H9 (cell line): ENCODE results near the gene GCK. TPM values are rescaled to one million over a fixed set of nuclear protein-coding genes. Genes with fewer than 3 reads are reported as not detected.

Source experiments
- DNase-seq: peaks from one replicate; pipeline ENCODE4 v3.0.0-alpha.2; 2017
- H2AFZ ChIP-seq: one replicate; pipeline ENCODE4 v1.6.1; 2013; ENCODE audit warnings: mild to moderate bottlenecking, low read length, control low read depth, moderate library complexity
- H2AK5ac ChIP-seq: 2 replicates; pipeline ENCODE4 v1.6.1; 2013; ENCODE audit warnings: low read length, control low read depth, mixed read lengths; ENCODE audit not compliant: insufficient read length
- H2BK120ac ChIP-seq: one replicate; pipeline ENCODE4 v1.6.1; 2013; ENCODE audit warnings: low read depth, mild to moderate bottlenecking, low read length, control low read depth, inconsistent platforms; ENCODE audit not compliant: poor library complexity, severe bottlenecking
- H2BK12ac ChIP-seq: 2 replicates; pipeline ENCODE4 v1.6.1; 2013; ENCODE audit warnings: low read length, control low read depth, mixed read lengths, low read depth; ENCODE audit not compliant: insufficient read length
- H2BK15ac ChIP-seq: 2 replicates; pipeline ENCODE4 v1.6.1; 2013; ENCODE audit warnings: low read depth, low read length, control low read depth
- H2BK20ac ChIP-seq: one replicate; pipeline ENCODE4 v1.6.1; 2013; ENCODE audit warnings: low read depth, mild to moderate bottlenecking, low read length, control low read depth, inconsistent platforms; ENCODE audit not compliant: poor library complexity, severe bottlenecking
- H2BK5ac ChIP-seq: 2 replicates; pipeline ENCODE4 v1.6.1; 2013; ENCODE audit warnings: low read length, control low read depth, mixed read lengths; ENCODE audit not compliant: insufficient read length
- H3K14ac ChIP-seq: 2 replicates; pipeline ENCODE4 v1.6.1; 2013; ENCODE audit warnings: low read length, control low read depth; ENCODE audit not compliant: insufficient read depth
- H3K18ac ChIP-seq: 2 replicates; pipeline ENCODE4 v1.6.1; 2013; ENCODE audit warnings: low read depth, mild to moderate bottlenecking, mixed read lengths, low read length, control low read depth; ENCODE audit not compliant: insufficient read length
- H3K23ac ChIP-seq: 2 replicates; pipeline ENCODE4 v1.6.1; 2013; ENCODE audit warnings: low read length, control low read depth, mixed read lengths, low read depth; ENCODE audit not compliant: insufficient read length
- H3K23me2 ChIP-seq: 2 replicates; pipeline ENCODE4 v1.6.1; 2013; ENCODE audit warnings: low read depth, mild to moderate bottlenecking, mixed read lengths, low read length, control low read depth; ENCODE audit not compliant: insufficient read length, poor library complexity, severe bottlenecking
- H3K27ac ChIP-seq: 2 replicates; pipeline ENCODE4 v1.5.1; 2013; ENCODE audit warnings: low read length, control low read depth, mixed read lengths, low read depth; ENCODE audit not compliant: insufficient read length
- H3K27me3 ChIP-seq: 2 replicates; pipeline ENCODE4 v1.6.1; 2013; ENCODE audit warnings: low read length, control low read depth, inconsistent platforms; ENCODE audit not compliant: insufficient read depth
- H3K4ac ChIP-seq: 2 replicates; pipeline ENCODE4 v1.6.1; 2013; ENCODE audit warnings: low read depth, mild to moderate bottlenecking, control low read depth, inconsistent platforms, low read length, moderate library complexity
- H3K4me1 ChIP-seq: 2 replicates; pipeline ENCODE4 v1.6.1; 2013; ENCODE audit warnings: low read length, control low read depth, inconsistent platforms; ENCODE audit not compliant: insufficient read depth
- H3K4me2 ChIP-seq: 2 replicates; pipeline ENCODE4 v1.6.1; 2013; ENCODE audit warnings: low read length, control low read depth, mixed read lengths; ENCODE audit not compliant: insufficient read length, insufficient read depth
- H3K56ac ChIP-seq: 2 replicates; pipeline ENCODE4 v1.6.1; 2013; ENCODE audit warnings: low read depth, mild to moderate bottlenecking, mixed read lengths, low read length, control low read depth; ENCODE audit not compliant: insufficient read length
- H3K79me1 ChIP-seq: 2 replicates; pipeline ENCODE4 v1.6.1; 2013; ENCODE audit warnings: low read depth, mild to moderate bottlenecking, moderate library complexity, low read length, control low read depth, inconsistent platforms; ENCODE audit not compliant: insufficient read depth, poor library complexity, severe bottlenecking
- H3K79me2 ChIP-seq: 2 replicates; pipeline ENCODE4 v1.6.1; 2013; ENCODE audit warnings: low read length, control low read depth, inconsistent platforms; ENCODE audit not compliant: insufficient read depth
- H3K9ac ChIP-seq: 2 replicates; pipeline ENCODE4 v1.6.1; 2013; ENCODE audit warnings: low read length, control low read depth, mixed read lengths; ENCODE audit not compliant: insufficient read length; ENCODE audit errors: extremely low read depth
- H3K9me3 ChIP-seq: one replicate; pipeline ENCODE4 v1.6.1; 2013; ENCODE audit warnings: low read depth, low read length, inconsistent platforms; ENCODE audit not compliant: control insufficient read depth
- H3T11ph ChIP-seq: one replicate; pipeline ENCODE4 v1.6.1; 2013; ENCODE audit warnings: mild to moderate bottlenecking, low read length, control low read depth, inconsistent platforms
- H4K20me1 ChIP-seq: one replicate; pipeline ENCODE4 v1.6.1; 2013; ENCODE audit not compliant: control insufficient read depth, insufficient read length, insufficient read depth
- H4K5ac ChIP-seq: 2 replicates; pipeline ENCODE4 v1.6.1; 2013; ENCODE audit warnings: low read depth, mild to moderate bottlenecking, mixed read lengths, low read length, control low read depth; ENCODE audit not compliant: insufficient read length
- H4K8ac ChIP-seq: replicated peaks from 2 replicates; pipeline ENCODE4 v1.6.1; 2013; ENCODE audit warnings: low read length, control low read depth, mixed read lengths, low read depth; ENCODE audit not compliant: insufficient read length
- H4K91ac ChIP-seq: 2 replicates; pipeline ENCODE4 v1.6.1; 2013; ENCODE audit warnings: low read depth, mild to moderate bottlenecking, moderate library complexity, mixed read lengths, low read length, control low read depth; ENCODE audit not compliant: insufficient read length
- H3K27ac Mint-ChIP-seq, 3 experiments: 2 replicates in 2 of 3; 3 replicates in 1 of 3; pipeline ENCODE4 v1.8.0; 2020 to 2021; ENCODE audit warnings: mixed read lengths in 3 of 3, mild to moderate bottlenecking in 1 of 3, moderate library complexity in 1 of 3
- H3K27me3 Mint-ChIP-seq: 2 replicates; pipeline ENCODE4 v1.8.0; 2021; ENCODE audit warnings: low read depth, mild to moderate bottlenecking, moderate library complexity, mixed read lengths
- H3K36me3 Mint-ChIP-seq, 3 experiments: 2 replicates in 2 of 3; 3 replicates in 1 of 3; pipeline ENCODE4 v1.8.0; 2020 to 2021; ENCODE audit warnings: low read depth in 3 of 3, mixed read lengths in 3 of 3; ENCODE audit not compliant: insufficient read depth in 1 of 3
- H3K4me1 Mint-ChIP-seq, 2 experiments: 2 replicates each; pipeline ENCODE4 v1.8.0; 2020; ENCODE audit warnings: mixed read lengths in 2 of 2
- H3K4me3 Mint-ChIP-seq, 2 experiments: 2 replicates in 1 of 2; 3 replicates in 1 of 2; pipeline ENCODE4 v1.8.0; 2020 to 2021; ENCODE audit warnings: mild to moderate bottlenecking in 2 of 2, mixed read lengths in 2 of 2, moderate library complexity in 1 of 2
- H3K9me3 Mint-ChIP-seq, 2 experiments: 2 replicates in 1 of 2; 3 replicates in 1 of 2; pipeline ENCODE4 v1.8.0; 2020; ENCODE audit warnings: mild to moderate bottlenecking in 2 of 2, mixed read lengths in 2 of 2, moderate library complexity in 1 of 2
- WGBS: extraction: QIAGEN DNeasy Blood & Tissue Kit; methylation state at CpG from one replicate; pipeline ENCODE4 v1.1.7; 2013; ENCODE audit warnings: missing lambda C conversion rate, low lambda C conversion rate, mixed read lengths; ENCODE audit not compliant: insufficient read length; ENCODE audit errors: extremely low coverage; 5-methylcytosine and 5-hydroxymethylcytosine counted together
- total RNA-seq: library from RNA; stranded (reverse); gene quantifications from 2 replicates; pipeline ENCODE4 v1.2.1, GENCODE V29; 2021
- TF ChIP-seq, protein P1 (sequence below): fragments of 200-600 bp; sonication (generic); conservative IDR thresholded peaks from 3 replicates; pipeline ENCODE4 v1.8.0; 2021; ENCODE audit warnings: antibody characterized with exemption, mild to moderate bottlenecking

GCK gene
- total RNA-seq, 1 experiment from 2014 or later: 0.98 TPM

DNA sequence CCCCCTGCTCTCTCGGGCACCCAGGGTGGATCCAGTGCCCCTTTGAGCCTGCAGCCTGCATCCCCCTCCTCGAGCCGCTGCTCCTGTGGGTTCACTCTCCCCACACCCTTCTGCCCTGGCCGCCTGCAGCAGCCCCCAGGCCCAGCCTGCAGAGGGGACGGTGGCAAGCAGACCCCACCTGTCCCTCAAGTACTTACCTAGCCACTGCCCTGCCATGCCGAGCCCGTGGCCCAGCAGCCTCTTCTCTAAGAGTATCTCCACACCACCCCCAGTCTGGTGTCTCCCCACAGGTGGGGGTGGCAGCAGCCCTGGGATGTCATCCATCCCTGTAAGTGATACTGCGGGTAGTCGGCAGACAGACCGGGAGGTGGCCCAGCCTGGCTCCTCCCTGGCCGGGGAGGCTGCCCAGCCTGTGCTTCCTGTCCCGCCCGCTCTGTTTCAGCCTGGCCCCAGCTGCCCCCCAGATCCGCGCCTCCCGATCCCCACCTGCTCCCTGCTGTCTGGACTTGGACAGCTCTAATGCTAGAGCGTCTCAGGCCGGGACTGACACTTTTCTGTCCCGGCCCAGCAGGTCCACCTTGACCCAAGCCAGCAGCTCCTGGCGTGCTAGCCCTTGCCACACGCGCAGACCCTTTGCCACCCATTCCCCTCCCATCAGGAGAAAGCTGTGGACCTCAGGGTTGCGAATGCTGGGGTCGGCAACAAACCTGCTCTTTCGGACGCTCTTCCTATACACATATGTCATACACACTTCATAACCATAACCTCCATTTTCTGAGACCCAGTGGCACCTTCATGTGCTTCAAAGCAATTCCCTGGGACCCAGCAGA is 36.5 kb upstream of the GCK start:
- Histone ChIP-seq H2AK5ac (no peak overlapping the region), H3K27ac (no peak overlapping the region), H3K56ac (no peak overlapping the region), H3K18ac (no peak overlapping the region), H2BK20ac (no peak overlapping the region), H3K4me2 (no peak overlapping the region), H3K14ac (no peak overlapping the region), H3K9ac (no peak overlapping the region), H4K91ac (no peak overlapping the region), H3K27me3 (no peaks in the 10 kb centered on the region), H3K4me1 (no peaks in the 10 kb centered on the region; the same call in 1 of the 2 replicates), H3K9me3 (no peaks in the 10 kb centered on the region), H2BK5ac (no peak overlapping the region), H2BK12ac (no peak overlapping the region), H3K79me1 (no peaks in the 10 kb centered on the region), H4K5ac (no peak overlapping the region), H3K23ac (no peak overlapping the region), H3K23me2 (no peaks in the 10 kb centered on the region), H2BK120ac (no peak overlapping the region), H2BK15ac (no peak overlapping the region), H3K4ac (no peak overlapping the region), H3T11ph (no peak overlapping the region), H4K8ac (no peak overlapping the region), H3K79me2 (no peaks in the 10 kb centered on the region), H4K20me1 (no peaks in the 10 kb centered on the region), H2AFZ (no peak overlapping the region)
- TF ChIP-seq, protein P1, sequence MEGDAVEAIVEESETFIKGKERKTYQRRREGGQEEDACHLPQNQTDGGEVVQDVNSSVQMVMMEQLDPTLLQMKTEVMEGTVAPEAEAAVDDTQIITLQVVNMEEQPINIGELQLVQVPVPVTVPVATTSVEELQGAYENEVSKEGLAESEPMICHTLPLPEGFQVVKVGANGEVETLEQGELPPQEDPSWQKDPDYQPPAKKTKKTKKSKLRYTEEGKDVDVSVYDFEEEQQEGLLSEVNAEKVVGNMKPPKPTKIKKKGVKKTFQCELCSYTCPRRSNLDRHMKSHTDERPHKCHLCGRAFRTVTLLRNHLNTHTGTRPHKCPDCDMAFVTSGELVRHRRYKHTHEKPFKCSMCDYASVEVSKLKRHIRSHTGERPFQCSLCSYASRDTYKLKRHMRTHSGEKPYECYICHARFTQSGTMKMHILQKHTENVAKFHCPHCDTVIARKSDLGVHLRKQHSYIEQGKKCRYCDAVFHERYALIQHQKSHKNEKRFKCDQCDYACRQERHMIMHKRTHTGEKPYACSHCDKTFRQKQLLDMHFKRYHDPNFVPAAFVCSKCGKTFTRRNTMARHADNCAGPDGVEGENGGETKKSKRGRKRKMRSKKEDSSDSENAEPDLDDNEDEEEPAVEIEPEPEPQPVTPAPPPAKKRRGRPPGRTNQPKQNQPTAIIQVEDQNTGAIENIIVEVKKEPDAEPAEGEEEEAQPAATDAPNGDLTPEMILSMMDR: no peak
- Mint-ChIP-seq H3K4me3 (no peak overlapping the region), H3K36me3 (no peaks in the 10 kb centered on the region), H3K27ac (no peak overlapping the region; a peak in 1 of 7 replicates), H3K27me3 (no peaks in the 10 kb centered on the region; the same call in 1 of the 2 replicates), H3K9me3 (no peaks in the 10 kb centered on the region), H3K4me1 (peaks cover 15 to 28% of the 10 kb centered on the region in 2 experiments)
- no CpG with 5 or more reads among the region's 26 CpGs for WGBS
- no peak for DNase-seq
